DND-41 (cell line): ENCODE data around the gene CCDC51.

ENCODE experiments used
- ATAC-seq: fragments of 200-7000 bp; cut with Tn5 transposase; 3 replicates; pipeline ENCODE4 v1.9.1; 2021; ENCODE audit warnings: low read depth; ENCODE audit not compliant: insufficient read depth
- DNase-seq: peaks from one replicate; pipeline ENCODE4 v3.0.0-alpha.2; 2020
- H2AFZ ChIP-seq: 2 replicates; pipeline ENCODE4 v1.6.0; 2012; ENCODE audit warnings: low read depth, low read length
- H3K27ac ChIP-seq: 2 replicates; pipeline ENCODE4 v1.5.1; 2012; ENCODE audit warnings: low read length, inconsistent platforms
- H3K27me3 ChIP-seq: fragments of 200-600 bp; sonication (generic); 2 replicates; pipeline ENCODE4 v1.6.0; 2012; ENCODE audit warnings: low read length, mild to moderate bottlenecking, inconsistent platforms; ENCODE audit not compliant: insufficient read depth, poor library complexity
- H3K36me3 ChIP-seq: 2 replicates; pipeline ENCODE4 v1.5.1; 2012; ENCODE audit warnings: low read length, inconsistent platforms; ENCODE audit not compliant: insufficient read depth
- H3K4me1 ChIP-seq: 2 replicates; pipeline ENCODE4 v1.5.1; 2012; ENCODE audit warnings: mild to moderate bottlenecking, low read length; ENCODE audit not compliant: insufficient read depth
- H3K4me2 ChIP-seq: 2 replicates; pipeline ENCODE4 v1.6.0; 2012; ENCODE audit warnings: mild to moderate bottlenecking, moderate library complexity, low read length, inconsistent platforms; ENCODE audit not compliant: insufficient read depth
- H3K4me3 ChIP-seq, 2 experiments: fragments of 200-600 bp in 1 of 2; shearing (Covaris generic) in 1 of 2; 2 replicates each; pipeline ENCODE4 v1.5.1; 2012 to 2016; ENCODE audit warnings: inconsistent platforms in 2 of 2, low read length in 2 of 2, mild to moderate bottlenecking in 2 of 2, low read depth in 1 of 2, moderate library complexity in 1 of 2
- H3K79me2 ChIP-seq: 2 replicates; pipeline ENCODE4 v1.6.0; 2012; ENCODE audit warnings: low read length, inconsistent platforms; ENCODE audit not compliant: insufficient read depth
- H3K9ac ChIP-seq: 2 replicates; pipeline ENCODE4 v1.6.0; 2012; ENCODE audit warnings: low read depth, mild to moderate bottlenecking, inconsistent platforms, low read length, moderate library complexity
- H3K9me3 ChIP-seq: 2 replicates; pipeline ENCODE4 v1.5.1; 2012; ENCODE audit warnings: low read length, moderate library complexity, mild to moderate bottlenecking, inconsistent platforms; ENCODE audit not compliant: insufficient read depth, severe bottlenecking
- H4K20me1 ChIP-seq: 2 replicates; pipeline ENCODE4 v1.6.0; 2012; ENCODE audit warnings: low read length; ENCODE audit not compliant: insufficient read depth
- CTCF ChIP-seq: IDR thresholded peaks from 2 replicates; pipeline ENCODE4 v1.5.1; 2012; ENCODE audit warnings: borderline replicate concordance, low read length, moderate library complexity, mild to moderate bottlenecking; ENCODE audit not compliant: poor library complexity, severe bottlenecking; ENCODE audit errors: extremely low read depth
- EZH2 ChIP-seq: IDR thresholded peaks from 3 replicates; pipeline ENCODE4 v1.6.1; 2012; ENCODE audit warnings: borderline replicate concordance, low read depth, mild to moderate bottlenecking, moderate library complexity, low read length, inconsistent platforms; ENCODE audit not compliant: severe bottlenecking

Gene CCDC51

DNA sequence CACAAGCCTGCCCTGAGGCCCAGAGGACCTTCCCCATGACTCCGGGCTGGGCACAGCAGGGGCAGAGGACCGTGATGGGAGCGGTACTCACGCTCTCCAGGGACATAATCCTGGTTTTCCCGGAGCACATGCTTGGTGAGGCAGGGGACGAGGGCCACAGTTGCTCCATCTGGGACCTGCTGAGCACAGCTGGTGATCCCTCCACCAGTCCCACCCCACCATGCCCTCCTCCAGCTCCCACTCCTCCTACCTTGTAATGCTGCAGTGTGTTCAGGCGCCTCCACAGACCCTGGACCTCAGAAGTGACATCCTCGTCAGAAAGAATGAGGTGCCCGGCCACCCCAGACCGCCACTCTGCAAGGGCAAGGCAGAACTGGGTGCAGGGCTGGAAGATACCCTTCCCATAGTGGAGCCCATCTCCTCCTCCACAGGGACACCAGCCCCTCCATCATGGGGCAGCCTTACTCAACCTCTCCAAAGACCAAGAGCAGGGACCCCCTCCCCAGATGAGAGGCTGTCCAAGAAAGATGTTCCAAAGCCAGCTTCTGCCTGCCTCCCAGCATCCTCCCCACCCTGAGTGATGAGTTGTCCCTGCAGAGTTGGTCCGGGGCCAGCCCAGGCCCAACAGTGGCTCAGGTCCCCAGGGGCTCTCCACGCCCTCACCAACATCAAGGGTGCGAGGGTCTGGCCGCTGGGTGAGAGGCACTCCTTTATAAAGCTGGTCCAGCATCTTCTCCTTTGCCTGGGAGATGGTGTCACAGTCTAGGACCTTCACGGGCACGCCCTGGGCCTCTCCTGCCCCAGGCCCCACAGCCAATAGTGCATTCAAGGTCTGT, 29.5 kb downstream of the CCDC51 start:
- Histone ChIP-seq H2AFZ (no peak overlapping the region), H3K4me2 (no peak overlapping the region), H3K36me3 (no peaks in the 10 kb centered on the region), H3K79me2 (no peaks in the 10 kb centered on the region), H3K9ac (no peak overlapping the region), H3K4me1 (no peaks in the 10 kb centered on the region), H3K4me3 (no peak overlapping the region), H4K20me1 (peaks cover 3% of the 10 kb centered on the region; the same call in 1 of the 2 replicates), H3K9me3 (no peaks in the 10 kb centered on the region), H3K27ac (no peak overlapping the region), H3K27me3 (no peaks in the 10 kb centered on the region)
- TF ChIP-seq CTCF = no peak
- TF ChIP-seq EZH2 = no peak
- no peak for DNase-seq
- no peak for ATAC-seq

DNA sequence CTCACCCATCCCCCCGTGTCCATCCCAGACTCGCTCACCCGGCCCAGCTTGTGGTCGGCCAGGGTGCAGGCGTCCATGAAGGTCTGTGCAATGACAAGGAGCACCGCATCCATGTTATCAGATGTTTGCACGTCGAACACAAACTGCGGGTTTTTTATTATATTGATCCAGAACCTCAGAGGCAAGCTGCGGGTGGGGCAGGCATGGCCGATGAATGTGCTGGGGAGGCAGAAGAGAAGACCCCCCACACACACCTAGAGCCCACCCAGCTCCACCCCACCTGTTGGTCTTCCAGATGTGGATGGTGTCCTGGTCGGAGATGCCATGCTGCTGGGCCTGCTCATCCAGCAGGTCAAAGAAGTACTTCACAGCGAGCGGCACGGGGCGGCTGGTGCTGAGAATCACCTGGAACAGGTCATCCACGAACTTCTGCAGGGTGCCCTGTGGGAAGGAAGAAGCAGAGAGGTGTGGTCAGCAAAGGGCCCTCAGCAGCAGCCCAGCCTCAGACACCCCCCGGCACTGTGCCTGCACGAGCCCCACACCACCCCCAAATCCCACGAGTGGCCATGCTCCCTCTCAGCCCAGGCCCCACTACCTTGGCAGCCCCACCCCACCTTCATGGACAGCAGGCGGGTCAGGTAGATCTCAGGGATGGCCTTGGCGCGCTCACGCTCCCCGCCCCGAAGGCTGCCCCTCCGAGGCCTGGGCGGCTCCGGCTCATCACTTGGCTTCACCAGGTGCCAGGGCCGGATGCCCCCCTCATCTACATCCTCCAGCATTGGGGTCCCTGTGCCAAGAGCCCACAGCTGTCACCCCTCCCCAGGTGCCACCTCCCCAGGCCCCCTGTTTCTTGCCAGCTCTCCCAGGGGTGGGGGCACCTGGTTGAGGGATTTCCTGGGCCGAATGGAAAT, 30.4 kb downstream of the CCDC51 start:
- H3K4me3 ChIP-seq = no peak overlapping the region
- DNase-seq (no peak), ATAC-seq (no peak)
- TF ChIP-seq CTCF = no peak
- no peaks in the 10 kb centered on the region for H3K9me3 ChIP-seq
- peaks cover 8% of the 10 kb centered on the region; the same call in 1 of the 2 replicates for H4K20me1 ChIP-seq
- no peaks in the 10 kb centered on the region for H3K36me3 ChIP-seq
- H2AFZ ChIP-seq = no peak overlapping the region
- H3K27ac ChIP-seq = no peak overlapping the region
- no peaks in the 10 kb centered on the region for H3K4me1 ChIP-seq
- H3K4me2 ChIP-seq = no peak overlapping the region
- no peaks in the 10 kb centered on the region for H3K27me3 ChIP-seq
- no peak overlapping the region for H3K9ac ChIP-seq
- no peaks in the 10 kb centered on the region for H3K79me2 ChIP-seq

GRCh38 chr3:48408823-48409281, 31.1 kb downstream of the CCDC51 start:
- Histone ChIP-seq H3K27me3 (no peaks in the 10 kb centered on the region), H4K20me1 (peaks cover 8% of the 10 kb centered on the region; the same call in 1 of the 2 replicates), H3K4me2 (no peak overlapping the region), H3K9me3 (no peaks in the 10 kb centered on the region), H2AFZ (no peak overlapping the region), H3K9ac (no peak overlapping the region), H3K79me2 (no peaks in the 10 kb centered on the region), H3K36me3 (no peaks in the 10 kb centered on the region), H3K4me3 (no peak overlapping the region), H3K27ac (no peak overlapping the region), H3K4me1 (no peaks in the 10 kb centered on the region)
- ATAC-seq (no peak), DNase-seq (no peak)
- TF ChIP-seq CTCF (peak; percentile 36), EZH2 (no peak)
